ENCODE results near the gene ARL8A.

ARL8A gene

DNA sequence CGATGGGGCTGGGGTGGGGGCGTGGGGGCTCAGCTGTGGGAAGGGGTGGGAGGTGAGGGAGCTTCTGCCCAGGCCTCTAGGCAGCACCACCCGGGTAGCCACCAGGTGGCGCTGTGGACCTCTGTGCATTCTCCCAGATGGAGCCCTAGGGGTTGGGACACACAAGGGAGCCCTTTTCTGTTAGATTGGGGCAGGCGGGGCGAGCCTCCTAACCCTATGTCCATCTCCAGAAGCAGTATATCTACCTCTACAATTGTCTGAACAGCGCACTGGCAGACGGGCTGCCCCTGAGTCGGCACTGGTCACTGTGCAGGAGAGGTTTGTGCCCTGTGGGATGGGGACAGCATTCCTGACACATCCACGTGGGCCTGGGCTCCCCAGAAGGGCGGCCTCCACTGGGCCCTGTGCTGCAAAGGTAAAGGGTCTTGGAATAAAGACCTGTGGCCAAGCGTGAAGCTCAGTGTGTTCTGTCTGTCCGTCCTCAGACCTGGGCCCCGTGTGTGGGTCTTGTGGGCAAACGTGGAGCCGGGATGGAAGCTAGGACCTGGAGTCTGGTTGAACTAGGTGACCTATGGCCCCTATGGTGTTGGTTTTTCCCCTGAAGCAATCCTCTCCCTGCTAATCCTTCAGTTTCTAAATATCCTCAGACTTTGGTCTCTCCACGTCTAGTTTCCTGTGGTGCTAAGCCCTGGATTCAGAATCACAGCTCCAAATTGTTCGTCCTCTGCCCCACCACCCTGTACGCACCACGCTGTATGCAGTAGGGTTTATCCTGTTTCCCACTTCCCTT, 44.7 kb upstream of the ARL8A start:
- no peak overlapping the region for H3K27ac ChIP-seq
- TF ChIP-seq, protein P1, sequence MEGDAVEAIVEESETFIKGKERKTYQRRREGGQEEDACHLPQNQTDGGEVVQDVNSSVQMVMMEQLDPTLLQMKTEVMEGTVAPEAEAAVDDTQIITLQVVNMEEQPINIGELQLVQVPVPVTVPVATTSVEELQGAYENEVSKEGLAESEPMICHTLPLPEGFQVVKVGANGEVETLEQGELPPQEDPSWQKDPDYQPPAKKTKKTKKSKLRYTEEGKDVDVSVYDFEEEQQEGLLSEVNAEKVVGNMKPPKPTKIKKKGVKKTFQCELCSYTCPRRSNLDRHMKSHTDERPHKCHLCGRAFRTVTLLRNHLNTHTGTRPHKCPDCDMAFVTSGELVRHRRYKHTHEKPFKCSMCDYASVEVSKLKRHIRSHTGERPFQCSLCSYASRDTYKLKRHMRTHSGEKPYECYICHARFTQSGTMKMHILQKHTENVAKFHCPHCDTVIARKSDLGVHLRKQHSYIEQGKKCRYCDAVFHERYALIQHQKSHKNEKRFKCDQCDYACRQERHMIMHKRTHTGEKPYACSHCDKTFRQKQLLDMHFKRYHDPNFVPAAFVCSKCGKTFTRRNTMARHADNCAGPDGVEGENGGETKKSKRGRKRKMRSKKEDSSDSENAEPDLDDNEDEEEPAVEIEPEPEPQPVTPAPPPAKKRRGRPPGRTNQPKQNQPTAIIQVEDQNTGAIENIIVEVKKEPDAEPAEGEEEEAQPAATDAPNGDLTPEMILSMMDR (conservative IDR thresholded peaks at IDR 0.05): peak; percentile 90
- no peak for TF ChIP-seq ZFX (IDR thresholded peaks at IDR 0.05)

DNA sequence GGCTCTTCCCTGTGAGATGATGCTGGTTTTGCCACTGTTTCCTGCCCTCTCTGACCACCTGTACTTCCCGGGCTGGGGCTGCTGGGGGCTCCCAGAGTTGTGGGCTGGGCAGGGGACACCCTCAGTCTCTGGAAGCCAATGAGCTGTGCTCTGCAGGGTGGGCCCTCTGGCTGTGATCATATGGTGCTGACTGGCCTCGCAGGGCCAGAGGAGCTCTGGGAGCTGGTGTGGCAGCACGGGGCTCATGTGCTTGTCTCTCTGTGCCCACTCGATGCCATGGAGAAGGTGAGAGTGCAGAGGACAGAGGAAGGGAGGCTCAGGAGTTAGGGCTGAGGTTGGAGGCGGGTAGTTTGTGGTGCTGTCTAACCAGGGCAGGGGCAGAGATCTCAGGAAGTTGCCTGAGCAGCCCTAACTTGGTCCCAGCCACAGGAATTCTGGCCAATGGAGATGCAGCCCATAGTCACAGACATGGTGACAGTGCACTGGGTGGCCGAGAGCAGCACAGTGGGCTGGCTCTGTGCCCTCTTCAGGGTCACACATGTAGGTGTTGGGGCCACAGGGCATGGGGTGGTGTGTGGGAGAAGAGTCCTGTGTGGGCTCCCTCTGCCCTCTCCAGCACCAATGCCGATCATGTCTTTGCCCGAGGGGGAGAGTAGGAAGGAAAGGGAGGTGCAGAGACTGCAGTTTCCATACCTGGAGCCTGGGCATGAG, 43.3 kb upstream of the ARL8A start:
- no peak for TF ChIP-seq ZFX (IDR thresholded peaks at IDR 0.05)
- TF ChIP-seq, protein P1 (conservative IDR thresholded peaks at IDR 0.05): no peak
- no peak overlapping the region for H3K27ac ChIP-seq

DNA sequence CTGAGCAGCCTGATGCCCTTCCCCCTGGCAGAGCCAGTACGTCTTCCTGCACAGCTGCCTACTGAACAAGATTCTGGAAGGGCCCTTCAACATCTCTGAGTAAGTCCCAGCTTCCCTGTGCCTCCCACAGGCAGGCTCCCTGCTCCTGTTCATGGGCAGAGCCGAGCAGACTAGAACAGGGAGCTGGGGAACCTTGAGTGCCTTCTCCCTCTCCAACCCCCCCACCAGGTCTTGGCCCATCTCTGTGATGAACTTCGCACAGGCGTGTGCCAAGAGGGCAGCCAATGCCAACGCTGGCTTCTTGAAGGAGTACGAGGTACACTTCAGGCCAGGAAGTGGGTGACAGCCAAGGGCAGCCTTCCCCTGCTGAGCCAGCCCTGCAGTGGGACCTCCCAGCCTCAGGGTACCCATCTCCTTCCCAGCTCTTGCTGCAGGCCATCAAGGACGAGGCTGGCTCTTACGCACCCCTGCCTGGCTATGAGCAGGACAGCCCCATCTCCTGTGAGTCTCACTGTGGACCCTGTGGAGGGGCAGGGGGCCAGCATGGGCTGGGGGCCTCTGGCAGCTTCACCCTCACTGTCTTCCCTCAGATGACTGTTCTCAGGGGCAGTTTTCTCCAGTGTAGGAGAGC, 42.6 kb upstream of the ARL8A start:
- TF ChIP-seq, protein P1 (conservative IDR thresholded peaks at IDR 0.05): no peak
- no peak for TF ChIP-seq ZFX (IDR thresholded peaks at IDR 0.05)
- no peak overlapping the region for H3K27ac ChIP-seq

DNA sequence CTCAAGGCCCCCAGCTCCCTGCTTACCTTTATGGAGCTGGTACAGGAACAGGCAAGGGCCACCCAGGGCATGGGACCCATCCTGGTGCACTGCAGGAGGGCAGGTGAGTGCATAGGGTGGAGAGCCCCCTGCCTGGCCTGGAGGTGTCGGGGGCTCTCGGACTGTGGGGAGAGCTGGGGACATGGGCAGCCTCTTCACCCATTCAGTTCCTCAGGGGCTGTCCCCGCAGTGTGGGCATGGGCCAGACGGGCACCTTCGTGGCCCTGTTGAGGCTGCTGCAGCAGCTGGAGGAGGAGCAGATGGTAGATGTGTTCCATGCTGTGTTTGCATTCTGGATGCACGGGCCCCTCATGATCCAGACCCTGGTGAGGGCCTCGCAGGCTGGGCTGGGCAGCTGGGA, 41.8 kb upstream of the ARL8A start:
- no peak for TF ChIP-seq ZFX (IDR thresholded peaks at IDR 0.05)
- TF ChIP-seq, protein P1 (conservative IDR thresholded peaks at IDR 0.05): no peak
- H3K27ac ChIP-seq: no peak overlapping the region

DNA sequence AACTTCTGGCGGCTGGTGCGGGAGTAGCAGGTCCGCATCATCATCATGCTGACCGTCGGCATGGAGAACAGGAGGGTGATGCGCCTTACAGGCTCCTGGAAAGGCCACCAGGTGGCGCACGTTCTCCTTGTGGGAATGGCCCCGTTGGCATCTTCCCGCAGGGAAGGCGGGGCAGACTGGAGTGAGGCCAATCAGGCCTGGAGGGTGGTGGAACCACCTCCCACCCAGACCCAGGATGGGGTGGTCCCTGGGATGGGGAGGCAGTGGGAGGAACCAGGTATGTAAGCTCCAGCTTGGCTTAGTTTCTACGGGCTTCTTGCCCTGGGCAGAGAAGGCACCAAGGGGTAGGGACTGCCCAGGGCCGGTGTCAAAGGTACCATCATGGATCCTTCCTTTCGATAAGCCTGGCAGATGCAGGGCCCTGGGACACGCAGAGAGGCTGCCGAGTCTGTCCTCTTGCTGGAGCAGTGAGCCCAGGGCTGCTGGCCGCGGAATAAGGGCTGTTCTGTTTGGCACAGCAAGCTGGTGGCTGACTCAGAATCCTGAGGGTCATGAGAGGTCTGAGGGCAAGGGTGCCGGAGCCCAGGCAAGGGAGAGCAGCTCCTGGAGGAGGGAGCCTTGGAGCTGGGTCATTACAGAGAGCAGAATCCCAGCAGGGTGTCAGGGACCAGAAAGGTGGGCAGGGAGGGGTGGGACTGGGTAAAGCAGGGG, 40.4 kb upstream of the ARL8A start:
- TF ChIP-seq, protein P1 (conservative IDR thresholded peaks at IDR 0.05): peak; percentile 89
- TF ChIP-seq ZFX (IDR thresholded peaks at IDR 0.05): no peak

DNA sequence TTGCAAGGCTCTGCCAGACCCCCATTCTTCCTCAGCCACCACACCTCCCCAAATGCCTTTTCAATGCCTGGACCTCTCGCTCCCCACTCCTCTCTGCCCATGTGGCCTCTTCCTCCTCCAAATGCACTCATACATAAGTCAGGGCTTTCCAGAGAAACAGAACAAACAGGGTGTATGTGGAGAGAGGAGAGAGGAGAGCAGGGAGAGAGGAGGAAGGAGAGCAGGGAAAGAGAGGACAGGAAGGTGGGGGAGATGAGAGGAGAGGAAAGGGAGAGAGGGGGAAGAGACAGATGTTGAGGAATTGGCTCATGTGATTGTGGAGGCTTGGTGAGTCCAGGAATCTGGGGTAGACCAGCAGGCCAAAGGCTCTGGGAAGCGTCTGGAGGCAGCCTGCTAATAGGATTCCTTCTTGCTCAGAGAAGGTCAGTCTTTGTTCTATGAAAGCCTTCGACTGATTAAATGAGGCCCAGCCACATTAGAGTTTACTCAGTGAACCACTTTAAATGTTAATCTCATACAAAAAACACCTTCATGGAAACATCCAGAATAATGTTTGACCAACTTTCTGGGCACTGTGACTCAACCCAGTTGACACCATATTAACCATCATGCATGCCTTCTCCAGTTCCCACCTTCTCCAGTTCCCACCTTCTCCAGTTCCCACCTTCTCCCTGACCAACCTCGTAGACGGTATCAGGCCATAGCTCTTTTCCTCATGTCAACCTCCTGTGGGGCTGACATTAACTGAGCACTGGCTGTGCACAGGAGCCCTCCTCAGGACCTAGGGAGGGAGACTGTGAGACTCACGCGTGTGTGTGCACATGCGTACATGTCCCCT, 37.7 kb upstream of the ARL8A start:
- no peak for TF ChIP-seq ZFX (IDR thresholded peaks at IDR 0.05)
- TF ChIP-seq, protein P1 (conservative IDR thresholded peaks at IDR 0.05): no peak
- H3K27ac ChIP-seq: no peak overlapping the region

More for the DNA sequence above, 40.4 kb upstream of the ARL8A start:
- no peak overlapping the region for H3K27ac ChIP-seq
